ENCODE results near the gene ALDH5A1.

GRCh38 chr6:24501374-24501773, 6.6 kb downstream of the ALDH5A1 start:
- no peak for TF ChIP-seq YY1 (IDR thresholded peaks at IDR 0.05; ENCODE audit: insufficient read depth, insufficient read length)
- TF ChIP-seq ZNF274 (IDR thresholded peaks at IDR 0.05; ENCODE audit: low read depth, low read length), result no peak
- no peak for TF ChIP-seq SUZ12 (IDR thresholded peaks at IDR 0.05; ENCODE audit: extremely low read depth, insufficient read depth, insufficient read length)

All from NT2/D1 (cell line).